Left lung (tissue), 10 donors: Measurements from ENCODE around the gene SLC22A1. TPM values are rescaled to one million over a fixed set of nuclear protein-coding genes. Genes with fewer than 3 reads are reported as not detected.

ENCODE experiments used
- ATAC-seq: fragments of 200-7000 bp; cut with Tn5 transposase; one replicate; pipeline ENCODE4 v1.9.1; 2020; ENCODE audit warnings: moderate library complexity
- DNase-seq, 4 donors: peaks; one replicate each; pipeline ENCODE4 v3.0.0-alpha.2; 2013 to 2020
- H3K27ac ChIP-seq, 2 donors: fragments of 200-600 bp; sonication (generic) in 1 of 2; one replicate each; pipeline versions ENCODE4 v1.5.0 to v1.8.0; 2020 to 2021
- H3K27me3 ChIP-seq, 2 donors: fragments of 200-600 bp; sonication (generic) in 1 of 2; one replicate each; pipeline versions ENCODE4 v1.5.0 to v1.8.0; 2020 to 2021
- H3K36me3 ChIP-seq, 2 donors: fragments of 200-600 bp; sonication (generic) in 1 of 2; one replicate each; pipeline versions ENCODE4 v1.5.0 to v1.8.0; 2020 to 2021
- H3K4me1 ChIP-seq, 2 donors: fragments of 200-600 bp; one replicate each; pipeline ENCODE4 v1.8.0; 2021
- H3K4me3 ChIP-seq, 2 donors: fragments of 200-600 bp; sonication (generic) in 1 of 2; one replicate each; pipeline versions ENCODE4 v1.5.0 to v1.8.0; 2020 to 2021; ENCODE audit warnings: mild to moderate bottlenecking in 1 of 2
- H3K9me3 ChIP-seq, 2 donors: fragments of 200-600 bp; sonication (generic) in 1 of 2; one replicate each; pipeline versions ENCODE4 v1.5.0 to v1.8.0; 2020 to 2021
- CTCF ChIP-seq, 2 donors: fragments of 200-600 bp; sonication (generic) in 1 of 2; IDR thresholded peaks; one replicate each; pipeline versions ENCODE4 v1.5.0 to v1.8.0; 2021; ENCODE audit warnings: antibody characterized with exemption in 2 of 2
- intact Hi-C, 2 donors: fragments of 100-400 bp; cut with DNase I; formaldehyde crosslinking; loops; one replicate each; pipeline versions ENCODE4 v1.11.2 to v1.14.2; 2022
- polyA plus RNA-seq, 6 donors: library from polyadenylated mRNA; unstranded; fragments of 120-200 nt; gene quantifications; one replicate each; pipeline ENCODE4 v1.2.1, GENCODE V29; 2013; ENCODE audit not compliant: insufficient read length in 6 of 6
- total RNA-seq, 2 donors: library from RNA; stranded (reverse); fragmentation: NEBNext Ultra II Directional; extraction: Animal tissue kit (Norgen Biotek cat#: 25700); gene quantifications; one replicate each; pipeline ENCODE4 v1.2.1, GENCODE V29; 2021
- donor health status: DM: no; HTN: yes; CAD: no.
- donor health status: DM: no; HTN: no; CAD: no.

The SLC22A1 gene
- total and polyA plus RNA-seq, 8 donors = 0.24 to 2.7 (median 0.45) TPM

DNA sequence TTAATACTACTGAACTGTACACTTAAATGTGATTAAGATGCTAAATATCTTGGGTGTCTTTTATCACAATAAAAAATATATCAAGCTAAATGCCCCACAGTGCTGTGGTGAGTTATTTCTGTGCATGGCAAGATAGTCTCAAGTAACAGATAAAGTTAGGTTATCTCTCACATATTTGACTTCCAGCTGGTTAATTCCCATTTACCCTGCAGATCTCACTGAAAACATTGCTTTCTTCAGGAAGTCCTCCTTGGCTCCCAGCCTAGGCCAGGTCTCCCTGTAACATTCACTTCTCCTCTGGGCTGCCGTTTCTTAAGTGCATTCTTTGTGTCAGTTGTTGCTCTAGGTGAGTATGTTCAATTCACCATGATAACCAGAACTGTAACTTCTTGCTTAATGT is 59.1 kb downstream of the SLC22A1 start:
- Histone ChIP-seq H3K27me3 (no peaks in the 10 kb centered on the region), H3K4me1 (no peaks in the 10 kb centered on the region), H3K27ac (no peak overlapping the region), H3K4me3 (no peak overlapping the region), H3K36me3 (no peaks in the 10 kb centered on the region), H3K9me3 (peaks cover 0 to under 1% of the 10 kb centered on the region in 2 donors)
- DNase-seq (no peak), ATAC-seq (peak; percentile 49)
- intact Hi-C loops = no loop called here
- TF ChIP-seq CTCF (IDR thresholded peaks at IDR 0.05) = no peak

DNA sequence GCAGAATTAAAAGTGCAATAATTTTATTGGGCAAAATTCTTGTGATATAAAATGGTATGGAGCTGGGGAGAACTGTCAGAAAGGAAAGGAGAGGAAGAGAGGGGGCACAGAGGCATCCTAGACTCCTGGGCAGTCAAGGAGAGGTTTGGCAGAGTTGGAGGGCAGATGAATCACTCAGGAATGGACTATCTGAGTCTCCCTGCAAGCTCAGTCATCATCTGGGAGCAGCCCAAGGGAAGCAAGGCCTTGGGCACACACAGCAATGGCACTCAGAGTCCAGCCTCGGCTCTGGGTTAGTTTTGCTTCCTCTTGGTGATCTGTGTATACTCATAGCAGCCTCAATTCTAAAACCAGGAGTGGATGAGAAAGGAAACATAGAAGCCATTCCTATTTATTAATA is 67.2 kb downstream of the SLC22A1 start:
- Histone ChIP-seq H3K4me3 (no peak overlapping the region), H3K27ac (no peak overlapping the region), H3K36me3 (no peaks in the 10 kb centered on the region), H3K4me1 (no peaks in the 10 kb centered on the region), H3K27me3 (no peaks in the 10 kb centered on the region), H3K9me3 (peaks cover 0 to 21% of the 10 kb centered on the region in 2 donors)
- intact Hi-C loops = no loop called here
- ATAC-seq (no peak), DNase-seq (no peak)
- TF ChIP-seq CTCF (IDR thresholded peaks at IDR 0.05) = no peak

DNA sequence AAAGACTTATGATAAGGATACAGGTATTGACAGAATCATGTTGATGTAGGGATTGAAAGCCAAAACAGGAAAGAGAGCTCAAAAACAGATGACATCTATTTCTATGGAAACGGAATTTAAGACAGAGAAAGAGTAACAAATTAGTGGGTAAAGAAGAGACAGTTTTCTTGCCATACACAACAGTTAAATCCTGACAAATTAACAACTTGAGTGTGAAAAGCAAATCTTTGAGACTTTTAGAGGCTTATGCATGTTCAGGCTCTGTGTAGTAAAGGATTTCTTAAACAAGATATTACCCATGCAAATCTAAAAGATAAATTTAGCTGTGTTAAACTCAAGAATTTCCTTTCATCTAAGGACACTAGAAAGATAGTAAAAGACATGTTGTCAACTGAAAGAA is 68.5 kb downstream of the SLC22A1 start:
- no peaks in the 10 kb centered on the region for H3K36me3 ChIP-seq
- no peak overlapping the region for H3K4me3 ChIP-seq
- H3K27me3 ChIP-seq = no peaks in the 10 kb centered on the region
- no peaks in the 10 kb centered on the region for H3K4me1 ChIP-seq
- TF ChIP-seq CTCF (IDR thresholded peaks at IDR 0.05) = no peak
- ATAC-seq (no peak), DNase-seq (no peak)
- peaks cover 0 to 34% of the 10 kb centered on the region in 2 donors for H3K9me3 ChIP-seq
- H3K27ac ChIP-seq = no peak overlapping the region
- intact Hi-C loops = no loop called here

DNA sequence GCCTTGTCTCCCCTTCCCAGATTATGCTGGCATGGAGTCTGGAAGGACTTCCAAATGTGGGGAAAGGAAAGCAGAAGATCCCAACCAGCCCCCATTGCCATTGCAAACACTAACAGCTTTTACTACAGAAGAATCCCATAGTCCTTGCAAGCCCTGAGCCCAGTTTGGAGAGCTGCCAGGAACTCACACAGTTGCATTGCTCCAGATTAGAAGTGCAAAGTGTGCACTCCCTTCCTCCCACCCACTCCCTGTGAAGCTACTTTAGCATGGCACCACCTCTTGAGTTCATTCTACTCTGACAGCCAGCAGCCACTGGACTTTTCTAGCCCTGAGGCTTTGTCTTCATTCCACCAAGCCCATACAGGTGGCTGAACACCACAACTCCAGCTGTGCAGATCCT is 69.4 kb downstream of the SLC22A1 start:
- ATAC-seq (no peak), DNase-seq (no peak)
- no peaks in the 10 kb centered on the region for H3K4me1 ChIP-seq
- no peaks in the 10 kb centered on the region for H3K27me3 ChIP-seq
- intact Hi-C loops = no loop called here
- H3K36me3 ChIP-seq = no peaks in the 10 kb centered on the region
- peaks cover 0 to 40% of the 10 kb centered on the region in 2 donors for H3K9me3 ChIP-seq
- no peak for TF ChIP-seq CTCF (IDR thresholded peaks at IDR 0.05)
- H3K27ac ChIP-seq = no peak overlapping the region
- no peak overlapping the region for H3K4me3 ChIP-seq

DNA sequence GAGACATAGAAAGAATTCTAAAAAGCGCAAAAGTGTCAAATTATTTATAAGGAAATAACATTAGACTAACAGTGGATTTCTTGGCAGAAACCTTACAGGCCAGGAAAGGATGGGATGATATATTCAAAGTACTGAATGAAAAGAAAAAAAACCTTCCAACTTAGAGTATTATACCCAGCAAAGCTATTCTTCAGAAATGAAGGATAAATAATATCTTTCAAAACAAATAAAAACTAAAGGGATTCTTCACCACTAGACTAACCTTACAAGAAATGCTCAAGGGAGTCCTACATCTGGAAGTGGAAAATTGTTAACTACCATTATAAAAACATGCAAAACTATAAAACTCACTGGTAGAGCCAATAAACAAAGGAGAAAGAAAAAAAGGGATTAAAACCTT is 71.2 kb downstream of the SLC22A1 start:
- H3K4me3 ChIP-seq = no peak overlapping the region
- TF ChIP-seq CTCF (IDR thresholded peaks at IDR 0.05) = no peak
- ATAC-seq (no peak), DNase-seq (no peak)
- H3K27me3 ChIP-seq = no peaks in the 10 kb centered on the region
- intact Hi-C loops = no loop called here
- no peak overlapping the region for H3K27ac ChIP-seq
- peaks cover 0 to 43% of the 10 kb centered on the region in 2 donors for H3K9me3 ChIP-seq
- no peaks in the 10 kb centered on the region for H3K4me1 ChIP-seq
- no peaks in the 10 kb centered on the region for H3K36me3 ChIP-seq
